ENCODE data around the gene UBE2D1.

UBE2D1 gene

GRCh38 chr10:58373442-58373827 is 38.6 kb downstream of the UBE2D1 start:
- no peak for TF ChIP-seq ZBTB7A (IDR thresholded peaks at IDR 0.05; ENCODE audit: low read depth)
- TF ChIP-seq TEAD4 (IDR thresholded peaks at IDR 0.05): no peak
- no peak for TF ChIP-seq USF1 (IDR thresholded peaks at IDR 0.05)
- TF ChIP-seq EGR1 (IDR thresholded peaks at IDR 0.05): no peak
- TF ChIP-seq TCF12 (IDR thresholded peaks at IDR 0.05; ENCODE audit: low read depth): no peak
- no peak for TF ChIP-seq EP300 (IDR thresholded peaks at IDR 0.05; ENCODE audit: borderline replicate concordance)
- no peak for TF ChIP-seq CREB1 (IDR thresholded peaks at IDR 0.05; ENCODE audit: low read depth)
- no peak for TF ChIP-seq REST (IDR thresholded peaks at IDR 0.05; ENCODE audit: low read depth)
- no peak for TF ChIP-seq YY1 (IDR thresholded peaks at IDR 0.05; ENCODE audit: low read depth)
- TF ChIP-seq TAF1 (IDR thresholded peaks at IDR 0.05; ENCODE audit: low read depth): no peak
- no peak for TF ChIP-seq CEBPB (IDR thresholded peaks at IDR 0.05)
- no peak for TF ChIP-seq MAX (IDR thresholded peaks at IDR 0.05)
- TF ChIP-seq NFIC (IDR thresholded peaks at IDR 0.05): no peak
- TF ChIP-seq FOXM1 (IDR thresholded peaks at IDR 0.05; ENCODE audit: borderline replicate concordance, low read depth): no peak
- TF ChIP-seq RAD21 (IDR thresholded peaks at IDR 0.05; ENCODE audit: low read depth): no peak

- TF ChIP-seq EP300 (IDR thresholded peaks at IDR 0.05; ENCODE audit: borderline replicate concordance) (no peak), RAD21 (IDR thresholded peaks at IDR 0.05; ENCODE audit: low read depth) (no peak), CREB1 (IDR thresholded peaks at IDR 0.05; ENCODE audit: low read depth) (no peak), ZBTB7A (IDR thresholded peaks at IDR 0.05; ENCODE audit: low read depth) (no peak), NFIC (IDR thresholded peaks at IDR 0.05) (no peak), USF1 (IDR thresholded peaks at IDR 0.05) (no peak), YY1 (IDR thresholded peaks at IDR 0.05; ENCODE audit: low read depth) (no peak), REST (IDR thresholded peaks at IDR 0.05; ENCODE audit: low read depth) (no peak), CEBPB (IDR thresholded peaks at IDR 0.05) (no peak), TEAD4 (IDR thresholded peaks at IDR 0.05) (no peak), MAX (IDR thresholded peaks at IDR 0.05) (no peak), EGR1 (IDR thresholded peaks at IDR 0.05) (no peak), TAF1 (IDR thresholded peaks at IDR 0.05; ENCODE audit: low read depth) (no peak), FOXM1 (IDR thresholded peaks at IDR 0.05; ENCODE audit: borderline replicate concordance, low read depth) (no peak), TCF12 (IDR thresholded peaks at IDR 0.05; ENCODE audit: low read depth) (no peak)
These were observed 47.7 kb downstream of the UBE2D1 start for GRCh38 chr10:58382489-58382995.

- no peak for TF ChIP-seq TEAD4 (IDR thresholded peaks at IDR 0.05)
- TF ChIP-seq CREB1 (IDR thresholded peaks at IDR 0.05; ENCODE audit: low read depth): no peak
- TF ChIP-seq CEBPB (IDR thresholded peaks at IDR 0.05): no peak
- TF ChIP-seq USF1 (IDR thresholded peaks at IDR 0.05): no peak
- TF ChIP-seq RAD21 (IDR thresholded peaks at IDR 0.05; ENCODE audit: low read depth): no peak
- TF ChIP-seq NFIC (IDR thresholded peaks at IDR 0.05): no peak
- TF ChIP-seq EGR1 (IDR thresholded peaks at IDR 0.05): no peak
- no peak for TF ChIP-seq FOXM1 (IDR thresholded peaks at IDR 0.05; ENCODE audit: borderline replicate concordance, low read depth)
- no peak for TF ChIP-seq TCF12 (IDR thresholded peaks at IDR 0.05; ENCODE audit: low read depth)
- TF ChIP-seq EP300 (IDR thresholded peaks at IDR 0.05; ENCODE audit: borderline replicate concordance): no peak
- no peak for TF ChIP-seq ZBTB7A (IDR thresholded peaks at IDR 0.05; ENCODE audit: low read depth)
- no peak for TF ChIP-seq TAF1 (IDR thresholded peaks at IDR 0.05; ENCODE audit: low read depth)
- no peak for TF ChIP-seq REST (IDR thresholded peaks at IDR 0.05; ENCODE audit: low read depth)
- no peak for TF ChIP-seq MAX (IDR thresholded peaks at IDR 0.05)
- no peak for TF ChIP-seq YY1 (IDR thresholded peaks at IDR 0.05; ENCODE audit: low read depth)
These were observed 49.3 kb downstream of the UBE2D1 start for GRCh38 chr10:58384095-58384494.
